ENCODE results near the gene ZP2.
"Not testable (repeated sequence)": the region's sequence is repeated elsewhere in the genome, so short reads cannot be mapped to it uniquely, and the experiment has no call there.

ZP2 gene

DNA sequence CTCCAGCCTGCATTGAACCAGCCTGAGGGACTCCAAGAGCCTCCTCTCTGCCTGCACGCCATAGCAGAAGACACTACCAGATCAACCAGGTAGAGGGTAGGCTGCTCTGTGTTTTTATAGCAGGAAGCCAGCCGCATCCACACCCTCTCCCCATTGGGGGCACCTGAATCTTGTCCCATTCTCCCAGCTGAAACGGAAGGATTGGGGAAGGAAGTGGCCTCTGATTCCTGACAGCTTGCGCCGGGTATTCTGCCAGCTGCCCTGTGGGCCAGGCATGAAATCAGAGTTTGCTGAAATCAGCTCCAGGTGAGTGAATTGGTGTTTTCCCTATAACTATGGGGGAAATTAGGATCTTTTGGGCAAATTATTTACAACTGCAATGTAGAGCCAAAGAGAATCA is at the start of gene ZP2:
Gene ZP2 (minus strand): TSS at position 89 of the 400 bp plus-strand sequence. CDS start 27 bp downstream, at position 62.
- DNase-seq, result no peak

DNA sequence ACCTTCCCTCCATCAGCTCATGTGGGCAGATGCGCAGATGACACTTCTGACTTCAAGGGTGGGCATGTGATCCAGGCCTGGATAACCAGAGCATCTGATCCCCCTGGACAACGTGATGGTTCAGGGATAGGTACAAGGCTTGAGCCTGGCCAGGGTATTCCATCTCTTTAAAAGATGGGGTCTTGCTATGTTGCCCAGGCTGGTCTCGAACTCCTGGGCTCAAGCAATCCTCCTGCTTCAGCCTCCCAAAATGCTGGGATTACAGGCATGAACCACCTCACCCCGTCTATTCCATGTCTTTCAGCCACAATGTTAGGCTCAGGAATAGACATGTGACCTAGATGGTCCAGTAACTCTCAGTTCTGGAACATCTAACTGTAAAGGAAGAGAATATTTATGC is 45.9 kb upstream of the ZP2 start:
- DNase-seq, result no peak

DNA sequence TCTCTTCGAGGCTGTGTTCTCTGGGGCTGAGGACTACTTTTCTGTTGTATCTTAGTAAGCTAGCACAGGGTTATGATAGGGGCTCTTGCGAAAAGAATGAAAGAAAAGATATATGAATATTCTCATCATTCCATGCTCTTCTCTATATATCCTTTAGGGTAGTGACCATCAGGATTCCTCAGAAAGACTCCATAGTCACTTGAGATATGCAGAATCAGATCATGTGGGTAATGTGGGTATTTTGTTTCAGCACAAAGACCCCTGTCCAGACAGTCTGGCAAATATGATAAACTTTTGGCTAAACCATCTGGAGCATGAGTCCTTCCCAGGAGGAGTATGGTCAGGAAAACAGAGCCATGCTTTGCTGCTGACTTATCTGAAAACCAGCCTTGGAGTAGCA is 45.3 kb upstream of the ZP2 start:
- no peak for DNase-seq

DNA sequence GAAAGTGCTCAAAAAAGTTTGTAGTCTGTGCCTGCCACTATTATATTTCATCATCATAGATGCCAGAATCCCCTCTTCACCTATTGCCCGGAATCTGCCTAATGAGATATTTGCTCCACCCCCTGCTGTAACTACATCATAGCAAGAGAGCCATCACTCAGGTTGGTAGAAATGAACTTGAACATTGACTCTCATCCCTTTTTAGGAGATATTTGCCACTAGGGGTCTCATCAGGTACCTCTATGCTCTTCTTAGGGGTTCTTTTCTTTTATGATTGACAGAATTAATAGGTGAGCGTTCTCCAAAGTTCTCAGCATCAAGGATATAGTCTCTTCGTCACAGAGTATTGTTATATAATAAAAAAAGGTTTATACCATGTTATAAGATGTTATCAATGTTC is 42.1 kb upstream of the ZP2 start:
- no peak for DNase-seq

DNA sequence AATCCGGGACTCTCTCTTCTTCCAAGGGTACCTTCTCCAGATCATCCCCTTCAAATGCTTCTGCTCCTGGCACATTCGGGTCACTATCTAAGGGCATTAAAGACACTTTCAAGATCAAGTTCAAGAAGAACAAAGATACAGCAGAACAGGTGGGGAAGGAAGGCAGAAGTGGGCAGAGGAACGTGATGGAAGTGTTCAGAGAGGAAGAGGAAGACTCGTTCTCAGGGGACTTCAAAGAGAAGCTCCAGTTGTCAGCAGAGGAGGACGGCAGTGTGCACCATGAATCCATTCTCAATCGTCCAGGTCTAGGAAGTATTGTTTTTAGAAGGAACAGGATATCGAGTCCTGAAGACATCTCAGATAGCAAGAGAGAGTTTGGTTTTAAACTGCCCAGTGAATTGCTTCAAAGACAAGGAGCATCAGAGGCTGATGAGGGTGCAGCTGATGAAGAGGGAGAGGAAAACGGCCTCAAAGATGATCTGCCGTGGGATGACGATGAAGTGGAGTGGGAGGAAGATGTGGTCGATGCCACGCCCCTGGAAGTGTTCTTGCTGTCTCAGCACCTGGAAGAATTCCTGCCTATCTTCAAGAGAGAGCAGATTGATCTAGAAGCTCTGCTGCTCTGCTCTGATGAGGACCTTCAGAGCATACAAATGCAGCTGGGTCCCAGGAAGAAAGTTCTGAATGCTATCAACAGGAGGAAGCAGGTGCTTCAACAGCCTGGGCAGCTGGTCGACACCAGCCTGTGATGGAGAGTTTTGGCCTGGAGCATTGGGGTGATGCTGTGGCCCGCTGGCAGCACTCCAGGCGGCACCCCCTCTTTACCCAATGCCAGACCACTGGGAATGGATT is 38.9 kb upstream of the ZP2 start:
- DNase-seq, result no peak

DNA sequence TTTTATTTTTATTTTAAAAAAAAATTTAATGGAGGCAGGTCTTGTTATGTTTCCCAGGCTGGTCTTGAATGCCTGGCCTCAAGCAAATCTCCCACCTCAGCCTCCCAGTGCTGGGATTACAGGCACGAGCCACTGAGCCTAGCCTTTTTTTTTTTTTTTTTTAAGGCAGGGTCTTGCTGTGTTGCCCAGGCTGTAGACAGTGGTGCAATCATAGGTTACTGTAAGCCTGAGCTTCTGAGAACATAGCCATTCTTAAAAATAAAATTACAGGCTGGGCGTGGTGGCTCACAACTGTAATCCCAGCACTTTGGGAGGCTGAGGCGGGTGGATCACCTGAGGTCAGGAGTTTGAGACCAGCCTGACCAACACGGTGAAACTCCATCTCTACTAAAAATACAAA is 36.8 kb upstream of the ZP2 start:
- not testable (repeated sequence) for DNase-seq

DNA sequence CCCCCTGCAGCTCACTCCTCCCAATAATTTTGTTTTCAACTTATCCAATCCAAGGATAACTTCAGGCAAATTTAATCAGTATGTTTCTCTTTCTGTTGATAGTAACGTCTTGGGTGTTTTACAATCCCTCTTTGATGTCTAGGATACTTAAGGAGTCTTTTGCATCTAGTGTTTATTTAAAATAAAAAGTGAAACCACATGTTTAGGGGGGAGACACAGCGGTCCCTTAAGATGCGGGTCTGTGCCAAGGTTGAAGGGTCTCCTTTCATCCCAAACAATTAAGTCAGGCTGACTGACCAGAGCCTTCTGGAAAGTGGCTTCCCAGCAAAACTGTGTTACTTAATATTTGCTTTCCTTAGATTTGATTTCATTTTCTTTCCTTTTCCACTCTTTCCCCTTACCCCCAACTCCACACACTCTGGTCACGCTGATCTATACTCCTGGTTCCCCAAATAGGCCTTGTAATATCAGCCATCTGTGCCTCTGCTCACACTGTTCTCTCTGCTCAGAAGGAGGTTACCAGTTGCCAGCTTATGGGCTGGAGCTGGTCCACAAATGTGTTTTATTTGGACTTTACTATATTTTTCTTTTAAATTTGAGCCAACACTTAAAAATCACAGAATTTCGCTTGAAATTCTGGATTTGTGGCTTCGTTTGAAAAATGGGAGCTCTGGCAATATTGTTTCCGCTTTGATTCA is 33.3 kb upstream of the ZP2 start:
- no peak for DNase-seq

DNA sequence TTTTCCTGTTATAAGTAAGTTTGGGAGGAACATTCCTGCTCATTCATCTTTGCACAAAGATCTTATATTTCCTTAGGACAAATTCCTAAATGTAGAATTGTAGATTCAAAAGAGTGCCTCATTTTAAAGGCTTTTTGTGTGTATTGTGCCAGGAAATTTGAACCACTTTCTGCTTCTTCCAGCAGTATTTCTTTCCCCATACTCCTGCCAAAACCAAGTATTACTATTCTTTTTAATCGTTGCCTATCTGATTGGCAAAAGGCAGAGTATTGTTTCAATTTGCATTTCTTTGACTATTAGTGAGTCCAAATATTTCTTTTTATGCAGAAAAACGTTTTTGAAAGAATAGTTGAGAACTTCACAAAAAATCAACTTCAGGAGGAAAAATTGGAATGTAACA is 31.4 kb upstream of the ZP2 start:
- DNase-seq, result no peak

DNA sequence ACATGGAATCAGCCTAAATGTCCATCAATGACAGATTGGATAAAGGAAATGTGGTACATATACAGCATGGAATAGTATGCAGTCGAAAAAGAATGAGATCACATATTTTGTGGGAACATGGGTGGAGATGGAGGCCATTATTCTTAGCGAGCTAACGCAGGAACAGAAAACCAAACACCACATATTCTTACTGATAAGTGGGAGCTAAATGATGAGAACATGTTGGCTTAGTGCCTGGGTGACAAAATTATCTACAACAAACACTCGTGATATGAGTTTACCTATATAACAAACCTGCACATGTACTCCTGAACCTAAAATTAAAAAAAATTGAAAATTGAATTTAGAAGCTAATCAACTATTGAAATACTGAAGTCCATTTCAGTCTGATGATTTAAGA is 28.3 kb upstream of the ZP2 start:
- DNase-seq, result no peak

DNA sequence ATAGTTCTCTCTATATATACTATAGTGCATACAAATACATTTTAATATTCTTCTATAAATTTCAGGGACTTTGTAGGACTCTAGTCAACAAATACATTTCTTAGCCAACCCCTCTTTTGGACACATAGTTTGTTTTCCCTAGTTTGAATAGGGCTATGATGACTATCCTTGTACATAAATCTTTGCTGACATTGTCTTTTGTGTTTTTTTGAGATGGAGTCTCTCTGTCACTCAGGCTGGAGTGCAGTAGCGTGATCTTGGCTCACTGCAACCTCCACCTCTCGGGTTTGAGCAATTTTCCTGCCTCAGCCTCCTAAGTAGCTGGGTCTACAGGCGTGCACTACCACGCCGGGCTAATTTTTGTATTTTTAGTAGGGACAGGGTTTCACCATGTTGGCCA is 25.5 kb upstream of the ZP2 start:
- no peak for DNase-seq

DNA sequence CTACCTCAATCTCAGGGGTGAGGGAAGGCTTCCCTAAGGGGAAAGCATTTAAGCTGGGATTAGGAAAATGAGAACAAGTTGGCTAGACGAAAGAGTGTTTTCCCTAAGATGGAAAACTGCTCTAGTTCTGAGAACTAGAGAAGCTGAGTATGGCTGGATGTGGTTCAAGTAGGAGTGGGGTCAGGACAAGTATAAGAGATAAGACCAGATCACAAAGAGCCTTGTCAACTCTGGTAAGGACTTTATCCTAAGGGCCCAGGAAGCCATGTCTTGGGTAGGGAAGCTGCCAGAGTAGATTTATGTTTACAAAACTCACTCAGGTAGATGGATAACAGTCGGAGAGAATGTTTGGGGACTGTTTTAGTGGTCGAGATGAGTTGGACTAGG is 23.8 kb upstream of the ZP2 start:
- DNase-seq, result no peak

DNA sequence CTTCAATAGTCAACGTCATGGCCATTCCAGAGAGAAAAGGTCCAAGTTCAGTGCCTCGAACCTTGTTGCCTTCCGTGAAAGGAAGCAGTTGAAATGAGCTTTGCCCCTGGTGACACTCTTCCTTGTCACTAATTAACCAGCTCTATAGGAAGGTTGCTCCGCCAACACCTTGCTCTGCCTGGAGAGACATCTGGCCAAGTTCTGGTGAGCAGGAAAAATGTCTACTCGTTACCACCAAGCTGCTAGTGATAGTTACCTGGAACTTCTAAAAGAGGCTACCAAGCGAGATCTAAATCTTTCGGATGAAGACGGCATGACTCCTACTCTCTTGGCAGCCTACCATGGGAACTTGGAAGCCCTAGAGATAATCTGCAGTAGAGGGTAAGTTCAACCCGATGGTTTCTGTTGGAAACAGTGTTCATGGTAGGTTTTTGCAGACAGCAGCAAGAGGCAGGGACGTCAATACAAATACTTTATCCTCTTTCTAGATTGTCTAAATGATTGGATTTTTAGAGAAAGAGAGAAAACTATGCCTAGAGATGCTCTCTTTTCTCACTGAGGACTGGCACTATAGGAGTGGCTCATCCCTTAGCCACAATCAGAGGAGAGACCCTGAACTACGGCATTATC is 22.3 kb upstream of the ZP2 start, which contains the start of gene ANKS4B:
Gene ANKS4B (plus strand): TSS at position 179 of the 630 bp plus-strand sequence. CDS start 39 bp downstream, at position 218.
- DNase-seq, result no peak

DNA sequence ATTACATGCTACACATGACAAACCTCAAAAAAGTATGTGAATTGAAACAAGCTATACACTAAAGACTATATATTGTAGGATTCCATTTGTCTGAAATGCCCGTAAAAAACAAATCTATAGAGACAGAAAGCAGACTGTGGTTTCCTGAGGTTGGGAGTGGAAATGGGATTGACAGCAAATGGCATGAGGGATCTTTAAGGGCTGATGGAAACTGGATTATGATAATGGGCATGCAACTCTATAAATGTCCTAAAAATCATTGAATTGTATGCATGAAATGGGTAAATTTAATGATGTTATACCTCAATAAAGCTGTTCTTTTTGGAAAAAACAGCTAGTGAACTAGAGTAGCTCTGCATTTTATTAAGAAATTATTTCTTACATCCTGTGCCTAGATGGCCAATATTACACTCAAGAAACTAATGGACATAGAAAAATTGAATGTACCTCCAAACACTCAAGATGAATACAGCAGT is 21.7 kb upstream of the ZP2 start:
- DNase-seq, result no peak

DNA sequence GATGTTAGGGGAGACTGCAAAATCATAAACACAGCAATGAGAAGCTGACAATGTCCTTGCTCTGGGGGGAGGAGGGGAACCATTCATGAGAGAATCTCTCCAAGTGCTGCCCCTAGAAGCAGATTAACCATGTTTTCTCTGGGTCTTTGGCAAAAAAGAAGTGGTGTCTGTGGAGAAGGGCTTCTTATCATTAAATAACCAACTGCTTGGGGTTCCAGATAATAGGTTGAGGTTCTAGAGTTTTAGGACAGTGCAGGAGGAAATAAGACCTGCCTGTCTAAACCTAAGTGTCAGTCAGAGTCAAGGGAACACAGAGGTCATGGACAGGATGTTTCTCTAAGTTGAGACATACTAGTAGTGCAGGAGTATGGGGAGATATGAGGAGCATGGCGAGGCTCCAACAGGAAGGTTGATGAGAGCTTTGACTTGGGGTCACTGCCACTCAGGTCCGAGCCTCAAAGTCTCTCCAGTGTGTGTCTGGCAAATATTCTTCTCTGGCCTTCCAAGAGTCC is 17.0 kb upstream of the ZP2 start:
- no peak for DNase-seq

DNA sequence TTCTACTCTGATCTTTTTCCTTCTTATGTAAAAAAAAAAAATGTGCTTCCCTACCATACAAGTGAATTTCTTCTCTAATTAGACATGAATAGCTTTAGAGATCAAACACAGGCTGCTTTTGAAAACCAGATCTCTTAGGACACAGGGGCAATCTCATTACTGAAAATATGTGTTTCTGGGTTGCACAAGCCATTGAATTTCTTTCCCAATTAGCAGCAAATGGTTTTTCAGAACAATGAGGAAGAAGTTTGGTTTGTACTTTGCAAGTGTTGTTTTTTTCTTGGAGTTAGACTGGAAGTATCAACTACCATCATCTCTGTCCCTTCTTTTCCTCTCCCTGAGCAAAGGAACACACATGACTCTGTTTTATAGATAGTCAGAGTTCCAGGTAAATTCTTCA is 16.5 kb upstream of the ZP2 start:
- DNase-seq, result no peak

DNA sequence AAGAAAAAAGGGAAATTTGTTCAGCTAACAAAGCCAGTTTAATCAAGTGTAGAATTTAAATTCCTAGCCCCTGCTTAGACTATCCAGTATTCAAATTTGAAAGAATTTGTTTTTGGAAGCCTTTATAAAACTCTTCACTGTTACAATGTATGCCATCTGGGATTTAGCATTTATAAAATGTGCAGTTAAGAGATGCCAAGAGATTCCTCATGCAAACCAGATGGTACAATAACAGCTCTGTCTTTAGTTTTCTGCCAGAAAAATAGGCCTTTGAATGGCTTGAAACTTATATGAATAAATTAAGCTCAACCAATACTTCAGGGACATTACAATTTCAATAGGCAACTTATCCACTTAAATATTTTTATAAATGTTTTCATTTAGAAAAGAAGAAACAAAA is 15.4 kb upstream of the ZP2 start:
- DNase-seq, result no peak

DNA sequence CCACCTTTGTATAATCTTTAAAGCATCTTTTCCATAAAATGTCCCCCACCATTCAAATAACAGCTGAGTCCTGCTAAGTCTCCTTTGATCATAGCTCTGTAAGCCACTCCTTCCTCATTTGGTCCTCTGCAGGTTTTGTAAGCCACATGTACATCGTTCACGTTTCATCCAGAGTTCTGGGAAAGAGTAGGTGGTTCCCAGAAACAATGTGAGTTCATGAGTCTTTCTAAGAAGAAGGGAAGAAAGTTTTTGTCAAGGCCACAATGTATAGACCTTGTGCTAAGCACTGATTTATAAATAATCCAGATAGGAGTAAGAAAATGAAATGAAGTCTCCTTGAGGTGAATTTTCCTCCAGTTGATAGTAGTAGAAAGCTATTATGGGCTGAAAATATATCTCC is 13.4 kb upstream of the ZP2 start:
- no peak for DNase-seq

DNA sequence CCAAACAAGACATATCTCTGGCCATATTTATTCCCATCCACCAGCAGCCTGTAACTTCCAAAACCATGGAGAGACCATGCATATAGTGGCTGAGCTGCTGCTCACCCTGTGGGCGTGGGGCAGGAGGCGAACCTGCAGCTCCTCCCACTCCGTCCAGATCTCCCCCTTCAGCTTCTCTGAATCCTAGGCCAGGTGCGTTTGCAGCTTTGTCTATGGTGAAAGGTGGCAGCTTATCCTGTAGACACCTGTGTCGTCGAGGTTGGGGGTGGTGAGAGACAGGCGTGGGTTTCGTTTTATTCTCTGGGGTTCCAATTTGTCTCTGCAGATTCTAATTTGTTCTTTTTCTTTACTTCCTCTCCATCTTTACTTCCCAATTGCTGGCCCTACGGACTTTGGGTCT is 12.4 kb upstream of the ZP2 start:
- no peak for DNase-seq

DNA sequence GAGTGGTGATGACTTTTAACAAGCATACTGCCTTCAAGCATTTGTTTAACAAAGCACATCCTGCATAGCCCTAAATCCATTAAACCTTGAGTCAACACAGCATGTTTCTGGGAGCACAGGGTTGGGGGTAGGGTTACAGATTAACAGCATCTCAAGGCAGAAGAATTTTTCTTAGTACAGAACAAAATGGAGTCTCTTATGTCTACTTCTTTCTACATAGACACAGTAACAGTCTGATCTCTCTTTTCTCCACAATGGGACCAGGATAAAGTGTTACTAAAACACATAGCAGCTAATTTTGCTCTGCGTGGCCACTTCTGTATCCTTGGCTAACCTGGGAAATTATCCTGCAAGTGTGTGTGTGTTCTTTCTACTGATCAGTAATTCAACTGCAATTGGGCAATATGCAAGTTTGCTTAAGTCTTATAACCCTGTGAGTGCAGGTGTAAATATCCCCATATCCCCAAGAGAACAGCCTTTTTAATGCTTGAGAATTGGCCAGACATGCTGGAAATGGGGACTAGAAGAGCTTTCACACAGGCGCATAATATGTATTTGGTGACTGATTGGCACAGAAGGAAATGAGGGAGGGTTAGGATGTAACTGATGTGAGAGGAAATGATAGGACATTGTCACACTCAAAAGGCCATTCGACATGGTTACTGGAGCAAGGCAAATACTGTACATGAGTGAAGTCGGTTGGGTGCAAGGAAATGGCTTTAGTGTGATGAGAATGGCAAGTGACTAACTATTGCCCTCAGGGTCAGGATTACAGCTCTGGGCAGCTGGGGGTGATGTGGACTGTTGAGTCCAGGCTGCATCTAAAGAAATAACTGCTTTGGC is 11.3 kb upstream of the ZP2 start:
- no peak for DNase-seq

DNA sequence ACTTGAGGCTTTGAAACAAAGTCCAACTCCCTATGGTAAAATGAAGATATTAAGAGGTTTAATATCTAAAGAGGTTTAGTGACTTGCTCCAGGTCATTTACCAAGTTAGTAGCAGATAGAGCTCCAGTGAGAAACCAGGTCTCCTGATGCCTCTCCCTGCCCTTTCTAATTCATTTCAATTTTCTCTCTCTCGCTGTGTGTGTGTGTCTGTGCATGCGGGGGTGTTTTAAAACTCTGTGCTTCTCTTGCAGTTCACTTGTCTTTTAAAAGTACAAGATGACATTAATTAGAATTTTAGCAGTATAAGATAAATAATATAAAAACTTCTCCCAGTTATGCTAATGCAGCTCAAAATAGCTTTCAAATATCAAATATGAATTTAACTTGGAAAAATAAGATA is 8.2 kb upstream of the ZP2 start:
- DNase-seq, result no peak

DNA sequence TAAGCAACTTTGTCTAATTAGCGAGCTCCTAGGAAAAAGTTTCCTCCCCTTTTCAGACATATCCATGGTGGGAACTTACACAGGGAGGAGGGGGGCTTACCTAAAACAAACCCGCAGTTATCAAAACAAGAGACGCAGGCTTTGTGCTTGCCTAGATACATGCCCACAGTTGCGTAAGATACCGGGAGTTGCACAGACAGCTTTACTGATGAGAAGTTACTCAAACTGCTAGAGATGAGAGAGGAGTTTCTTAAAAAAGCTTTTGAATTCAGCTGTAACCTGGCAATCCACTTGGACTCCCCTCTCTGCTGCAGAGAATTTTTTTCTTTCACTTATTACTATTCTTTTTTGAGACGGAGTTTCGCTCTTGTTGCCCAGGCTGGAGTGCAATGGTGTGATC is 6.8 kb upstream of the ZP2 start:
- no peak for DNase-seq

DNA sequence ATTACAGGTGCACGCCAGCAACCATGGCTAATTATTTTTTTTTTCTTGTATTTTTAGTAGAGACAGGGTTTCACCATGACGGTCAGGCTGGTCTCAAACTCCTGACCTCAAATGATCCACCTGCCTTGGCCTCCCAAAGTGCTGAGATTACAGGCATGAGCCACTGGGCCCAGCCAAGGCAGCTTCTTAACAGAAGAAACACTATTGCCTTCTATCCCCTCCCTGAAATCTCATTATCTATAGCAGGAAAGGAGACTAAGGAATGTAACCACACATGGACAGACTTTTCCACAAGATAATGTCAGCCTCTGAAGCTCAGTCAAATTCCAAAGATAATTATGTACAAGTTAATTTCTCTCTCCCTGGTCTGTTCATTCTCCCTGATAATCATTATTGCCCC is 5.7 kb upstream of the ZP2 start:
- DNase-seq, result no peak

DNA sequence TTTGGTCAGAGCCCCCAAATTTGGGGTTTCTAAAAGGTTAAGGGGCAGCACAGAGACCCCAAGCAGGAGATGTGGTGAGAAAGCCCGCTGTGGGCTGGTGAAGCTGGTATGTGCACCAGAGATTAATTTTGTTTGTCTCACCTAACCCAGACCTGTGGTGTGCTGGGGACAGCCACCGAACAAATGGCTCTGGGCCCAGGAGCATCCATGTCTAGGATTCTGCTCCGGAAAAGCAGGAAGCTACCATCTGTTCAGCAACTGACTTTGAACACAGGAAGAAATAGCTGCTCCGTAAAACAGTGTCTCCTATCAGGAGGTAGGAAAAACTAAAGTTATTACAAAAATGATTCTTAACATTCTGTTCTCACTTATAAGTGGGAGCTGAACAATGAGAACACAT is 2.7 kb upstream of the ZP2 start:
- no peak for DNase-seq

Data from SHP77 (cell line).